GM19099 (cell line): Measurements from ENCODE around the gene NAXD.

ENCODE experiments used
- POLR2A ChIP-seq: IDR thresholded peaks from 3 replicates; pipeline ENCODE4 v1.6.1; 2011; ENCODE audit warnings: low read depth; ENCODE audit not compliant: insufficient read length; ENCODE audit errors: extremely low read depth

The NAXD gene

GRCh38 chr13:110644892-110645521 is 29.7 kb downstream of the NAXD start:
- TF ChIP-seq POLR2A: no peak

GRCh38 chr13:110645750-110646149 is 30.4 kb downstream of the NAXD start:
- TF ChIP-seq POLR2A: no peak

- no peak for TF ChIP-seq POLR2A
Measured at GRCh38 chr13:110646442-110647364, 31.4 kb downstream of the NAXD start.

GRCh38 chr13:110647365-110647737 is 32.0 kb downstream of the NAXD start:
- TF ChIP-seq POLR2A: no peak

- no peak for TF ChIP-seq POLR2A
Measured at GRCh38 chr13:110648146-110648819, 32.9 kb downstream of the NAXD start.

- TF ChIP-seq POLR2A: no peak
Measured at GRCh38 chr13:110648848-110649421, 33.6 kb downstream of the NAXD start.

GRCh38 chr13:110649551-110649950 is 34.2 kb downstream of the NAXD start:
- no peak for TF ChIP-seq POLR2A

GRCh38 chr13:110650436-110650835 is 35.1 kb downstream of the NAXD start:
- no peak for TF ChIP-seq POLR2A

GRCh38 chr13:110651271-110651670 is 35.9 kb downstream of the NAXD start:
- no peak for TF ChIP-seq POLR2A

- TF ChIP-seq POLR2A: no peak
Measured at GRCh38 chr13:110651726-110652230, 36.4 kb downstream of the NAXD start.

- TF ChIP-seq POLR2A: no peak
Measured at GRCh38 chr13:110652231-110652730, 36.9 kb downstream of the NAXD start.

- no peak for TF ChIP-seq POLR2A
Measured at GRCh38 chr13:110652764-110653163, 37.4 kb downstream of the NAXD start.

GRCh38 chr13:110653271-110653670 is 37.9 kb downstream of the NAXD start:
- no peak for TF ChIP-seq POLR2A

GRCh38 chr13:110653851-110654250 is 38.5 kb downstream of the NAXD start:
- no peak for TF ChIP-seq POLR2A

GRCh38 chr13:110657196-110657595 is 41.9 kb downstream of the NAXD start:
- TF ChIP-seq POLR2A: no peak
